Measurements from ENCODE around the gene GPR162. TPM values are rescaled to one million over a fixed set of nuclear protein-coding genes. Genes with fewer than 3 reads are reported as not detected.
A peak's percentile ranks its signal among the peaks of the same experiment; 100 is the strongest.

Gene GPR162
- total RNA-seq, 1 experiment from 2014 or later = 2.4 TPM

DNA sequence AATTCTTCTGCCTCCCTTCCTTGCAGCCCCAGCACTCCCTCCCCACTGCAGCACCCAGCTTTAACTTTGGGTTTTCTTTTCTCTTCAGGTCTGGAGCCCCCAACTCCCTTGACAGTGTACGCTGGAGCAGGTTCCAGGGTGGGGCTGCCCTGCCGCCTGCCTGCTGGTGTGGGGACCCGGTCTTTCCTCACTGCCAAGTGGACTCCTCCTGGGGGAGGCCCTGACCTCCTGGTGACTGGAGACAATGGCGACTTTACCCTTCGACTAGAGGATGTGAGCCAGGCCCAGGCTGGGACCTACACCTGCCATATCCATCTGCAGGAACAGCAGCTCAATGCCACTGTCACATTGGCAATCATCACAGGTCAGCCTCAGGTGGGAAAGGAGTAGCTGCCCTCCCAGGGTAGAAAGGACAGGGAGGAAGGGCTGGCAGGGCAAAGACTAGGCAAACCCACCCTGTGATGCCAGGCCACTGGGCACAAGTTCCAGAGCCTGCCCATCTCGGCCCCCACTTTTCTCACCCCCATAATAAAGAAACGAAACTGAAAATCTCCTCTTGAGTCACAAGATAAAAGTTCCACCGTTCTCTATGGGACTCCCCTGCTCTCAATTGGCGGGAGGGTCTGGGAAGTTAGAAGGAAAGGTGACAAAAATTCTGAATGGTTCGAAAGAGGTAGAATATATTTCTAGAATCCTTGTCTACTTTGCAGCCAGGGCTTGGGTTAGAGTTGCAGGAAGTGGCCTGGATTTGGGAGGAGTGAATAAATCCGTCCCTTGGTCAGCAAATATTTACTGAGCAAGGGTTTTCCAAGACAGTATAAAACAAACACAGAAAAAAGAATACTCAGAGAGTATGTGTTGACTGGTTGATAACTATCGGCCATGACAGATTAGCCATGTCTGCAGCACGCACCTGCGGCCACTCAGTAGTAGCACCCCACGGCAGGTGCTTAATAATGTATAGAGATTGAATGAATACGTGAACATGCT lies 46.1 kb upstream of the GPR162 start:
- CTCF ChIA-PET = interaction anchor here (0.7 to 1.1 kb wide), 2 partner anchors 8 to 64 kb away, joined by 3 to 4 read pairs; no protein-coding TSS in a partner anchor
- no peaks in the 10 kb centered on the region for H3K36me3 ChIP-seq (ENCODE audit: low read depth)
- intact Hi-C loops (cut with micrococcal nuclease; ENCODE audit: unreplicated experiment) = no loop called here
- H3K4me2 ChIP-seq = no peak overlapping the region
- no peaks in the 10 kb centered on the region for H3K9me3 ChIP-seq (ENCODE audit: insufficient read depth, low read depth)
- DNase-seq = no peak
- H3K27ac ChIP-seq = no peak overlapping the region
- H3K27me3 ChIP-seq (ENCODE audit: insufficient read depth, low read depth) = no peaks in the 10 kb centered on the region
- POLR2A ChIA-PET (ENCODE audit: unreplicated experiment) = interaction anchor here (0.6 to 0.7 kb wide), 3 partner anchors 9 to 139 kb away, joined by 3 to 7 read pairs (median 4); partner anchors contain the start of gene PTMS
- H3F3A ChIP-seq (ENCODE audit: insufficient read depth, low read depth) = peaks cover 21% of the 10 kb centered on the region; the same call in 1 of the 2 replicates
- no peaks in the 10 kb centered on the region for H3K4me1 ChIP-seq (replicated peaks; ENCODE audit: insufficient read depth)
- no peak for TF ChIP-seq EZH2 (IDR thresholded peaks at IDR 0.05; ENCODE audit: low read depth)
- TF ChIP-seq, protein P1, sequence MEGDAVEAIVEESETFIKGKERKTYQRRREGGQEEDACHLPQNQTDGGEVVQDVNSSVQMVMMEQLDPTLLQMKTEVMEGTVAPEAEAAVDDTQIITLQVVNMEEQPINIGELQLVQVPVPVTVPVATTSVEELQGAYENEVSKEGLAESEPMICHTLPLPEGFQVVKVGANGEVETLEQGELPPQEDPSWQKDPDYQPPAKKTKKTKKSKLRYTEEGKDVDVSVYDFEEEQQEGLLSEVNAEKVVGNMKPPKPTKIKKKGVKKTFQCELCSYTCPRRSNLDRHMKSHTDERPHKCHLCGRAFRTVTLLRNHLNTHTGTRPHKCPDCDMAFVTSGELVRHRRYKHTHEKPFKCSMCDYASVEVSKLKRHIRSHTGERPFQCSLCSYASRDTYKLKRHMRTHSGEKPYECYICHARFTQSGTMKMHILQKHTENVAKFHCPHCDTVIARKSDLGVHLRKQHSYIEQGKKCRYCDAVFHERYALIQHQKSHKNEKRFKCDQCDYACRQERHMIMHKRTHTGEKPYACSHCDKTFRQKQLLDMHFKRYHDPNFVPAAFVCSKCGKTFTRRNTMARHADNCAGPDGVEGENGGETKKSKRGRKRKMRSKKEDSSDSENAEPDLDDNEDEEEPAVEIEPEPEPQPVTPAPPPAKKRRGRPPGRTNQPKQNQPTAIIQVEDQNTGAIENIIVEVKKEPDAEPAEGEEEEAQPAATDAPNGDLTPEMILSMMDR (conservative IDR thresholded peaks at IDR 0.05) = no peak
- no peak overlapping the region for H3K4me3 ChIP-seq
- H3K9me2 ChIP-seq (ENCODE audit: insufficient read depth) = no peaks in the 10 kb centered on the region
- H4K20me1 ChIP-seq (ENCODE audit: insufficient read depth) = no peaks in the 10 kb centered on the region; the same call in 1 of the 2 replicates
- BruUV-seq (replicated peaks) = no TSS peak
- H3K79me2 ChIP-seq (ENCODE audit: low read depth) = no peaks in the 10 kb centered on the region
- H2AFZ ChIP-seq = no peak overlapping the region

DNA sequence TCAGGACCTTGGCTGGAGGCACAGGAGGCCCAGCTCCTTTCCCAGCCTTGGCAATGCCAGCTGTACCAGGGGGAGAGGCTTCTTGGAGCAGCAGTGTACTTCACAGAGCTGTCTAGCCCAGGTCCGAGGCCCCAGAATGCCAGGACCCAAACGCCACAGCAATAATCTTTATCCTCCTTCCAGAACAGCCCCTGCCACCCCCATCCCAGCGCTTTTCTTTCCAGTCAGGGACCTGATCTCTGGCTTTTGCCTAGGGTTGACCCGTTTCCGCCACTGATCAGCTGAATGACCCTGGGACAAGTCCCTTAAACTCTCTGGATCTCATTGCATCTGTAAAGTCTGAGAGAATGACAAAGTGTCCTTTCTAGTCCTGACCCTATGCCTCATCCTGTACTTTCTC lies 44.2 kb upstream of the GPR162 start:
- TF ChIP-seq, protein P1 (conservative IDR thresholded peaks at IDR 0.05) = no peak
- TF ChIP-seq EZH2 (IDR thresholded peaks at IDR 0.05; ENCODE audit: low read depth) = no peak
- intact Hi-C loops (cut with micrococcal nuclease; ENCODE audit: unreplicated experiment) = no loop called here
- DNase-seq = no peak

DNA sequence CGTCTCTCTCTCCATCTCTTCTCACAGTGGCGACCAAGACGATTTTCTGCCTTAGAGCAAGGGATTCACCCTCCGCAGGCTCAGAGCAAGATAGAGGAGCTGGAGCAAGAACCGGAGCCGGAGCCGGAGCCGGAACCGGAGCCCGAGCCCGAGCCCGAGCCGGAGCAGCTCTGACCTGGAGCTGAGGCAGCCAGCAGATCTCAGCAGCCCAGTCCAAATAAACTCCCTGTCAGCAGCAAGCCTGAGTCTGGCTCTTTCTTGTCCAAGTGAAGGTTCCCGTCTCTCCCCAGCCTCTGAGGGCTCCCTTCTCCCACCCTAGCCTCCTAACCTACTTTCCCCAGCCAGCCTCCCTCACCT lies 43.4 kb upstream of the GPR162 start:
- POLR2A ChIA-PET (ENCODE audit: unreplicated experiment) = interaction anchor here (0.6 kb wide), 1 partner anchor 401 kb away, joined by 7 read pairs; no protein-coding TSS in a partner anchor
- peak overlapping the region; percentile 80 for H3K4me2 ChIP-seq
- no peaks in the 10 kb centered on the region for H3K9me3 ChIP-seq (ENCODE audit: insufficient read depth, low read depth)
- intact Hi-C loops (cut with micrococcal nuclease; ENCODE audit: unreplicated experiment) = loop anchor here (2.0 kb wide), 1 partner anchor 161 kb away; no protein-coding TSS in a partner anchor
- H3K79me2 ChIP-seq (ENCODE audit: low read depth) = no peaks in the 10 kb centered on the region
- H3K27ac ChIP-seq = no peak overlapping the region
- H3K4me1 ChIP-seq (replicated peaks; ENCODE audit: insufficient read depth) = no peaks in the 10 kb centered on the region
- H3K4me3 ChIP-seq = 0 out of 2 replicates have a peak overlapping the region, but pooled peaks have one; percentile 47
- no peaks in the 10 kb centered on the region for H3K27me3 ChIP-seq (ENCODE audit: insufficient read depth, low read depth)
- no TSS peak for BruUV-seq (replicated peaks)
- H3F3A ChIP-seq (ENCODE audit: insufficient read depth, low read depth) = peaks cover 7% of the 10 kb centered on the region; the same call in 1 of the 2 replicates
- TF ChIP-seq, protein P1 (conservative IDR thresholded peaks at IDR 0.05) = no peak
- no peak for TF ChIP-seq EZH2 (IDR thresholded peaks at IDR 0.05; ENCODE audit: low read depth)
- H2AFZ ChIP-seq = peak overlapping the region; percentile 64; the same call in 1 of the 2 replicates
- CTCF ChIA-PET = interaction anchor here (0.5 to 2.1 kb wide), 3 partner anchors 25 to 139 kb away, joined by 3 to 10 read pairs (median 5); partner anchors contain the start of gene MLF2
- no peaks in the 10 kb centered on the region for H3K36me3 ChIP-seq (ENCODE audit: low read depth)
- DNase-seq = no peak
- H3K9me2 ChIP-seq (ENCODE audit: insufficient read depth) = no peaks in the 10 kb centered on the region
- no peaks in the 10 kb centered on the region for H4K20me1 ChIP-seq (ENCODE audit: insufficient read depth)

More for the DNA sequence above, 44.2 kb upstream of the GPR162 start:
- H3K9me3 ChIP-seq (ENCODE audit: insufficient read depth, low read depth) = no peaks in the 10 kb centered on the region
- H3K4me3 ChIP-seq = no peak overlapping the region
- ChIA-PET POLR2A (ENCODE audit: unreplicated experiment) (interaction anchor here (0.6 to 0.7 kb wide), 2 partner anchors 22 to 24 kb away, joined by 3 to 17 read pairs; partner anchors contain the start of gene MLF2), CTCF (interaction anchor here (0.6 to 2.1 kb wide), 2 partner anchors 24 to 161 kb away, joined by 3 to 10 read pairs; partner anchors contain the start of gene MLF2)
- no peaks in the 10 kb centered on the region for H3K4me1 ChIP-seq (replicated peaks; ENCODE audit: insufficient read depth)
- no peaks in the 10 kb centered on the region for H3K9me2 ChIP-seq (ENCODE audit: insufficient read depth)
- no peak overlapping the region for H2AFZ ChIP-seq
- no peaks in the 10 kb centered on the region for H4K20me1 ChIP-seq (ENCODE audit: insufficient read depth)
- H3K36me3 ChIP-seq (ENCODE audit: low read depth) = no peaks in the 10 kb centered on the region
- H3K79me2 ChIP-seq (ENCODE audit: low read depth) = no peaks in the 10 kb centered on the region
- no peaks in the 10 kb centered on the region for H3K27me3 ChIP-seq (ENCODE audit: insufficient read depth, low read depth)
- H3F3A ChIP-seq (ENCODE audit: insufficient read depth, low read depth) = peaks cover 7% of the 10 kb centered on the region; the same call in 1 of the 2 replicates
- no TSS peak for BruUV-seq (replicated peaks)
- H3K4me2 ChIP-seq = no peak overlapping the region
- no peak overlapping the region for H3K27ac ChIP-seq

All from PC-9 (cell line).